Measurements from ENCODE around the gene MAN1A2.

Gene MAN1A2

GRCh38 chr1:117531222-117531621, 164.0 kb downstream of the MAN1A2 start:
- no peak overlapping the region for H3K27ac ChIP-seq (ENCODE audit: low read depth, low read length)
- no peak overlapping the region for H2AFZ ChIP-seq (ENCODE audit: low read length, unreplicated experiment)
- no peaks in the 10 kb centered on the region for H3K36me3 ChIP-seq (ENCODE audit: insufficient read depth, low read length)
- H3K79me2 ChIP-seq (ENCODE audit: control insufficient read depth, insufficient read depth, low read length, unreplicated experiment): no peaks in the 10 kb centered on the region
- H3K27me3 ChIP-seq (ENCODE audit: insufficient read depth, low read length): no peaks in the 10 kb centered on the region; the same call in 1 of the 2 replicates
- no peaks in the 10 kb centered on the region for H3K4me1 ChIP-seq (ENCODE audit: control insufficient read depth, insufficient read depth, low read length, unreplicated experiment)
- no peak overlapping the region for H3K4me3 ChIP-seq (ENCODE audit: low read depth, low read length)

- H3K27me3 ChIP-seq (ENCODE audit: insufficient read depth, low read length): peaks cover 13% of the 10 kb centered on the region
- no peaks in the 10 kb centered on the region for H3K36me3 ChIP-seq (ENCODE audit: insufficient read depth, low read length)
- no peaks in the 10 kb centered on the region for H3K79me2 ChIP-seq (ENCODE audit: control insufficient read depth, insufficient read depth, low read length, unreplicated experiment)
- no peak overlapping the region for H3K27ac ChIP-seq (ENCODE audit: low read depth, low read length)
- H2AFZ ChIP-seq (ENCODE audit: low read length, unreplicated experiment): no peak overlapping the region
- no peaks in the 10 kb centered on the region for H3K4me1 ChIP-seq (ENCODE audit: control insufficient read depth, insufficient read depth, low read length, unreplicated experiment)
- H3K4me3 ChIP-seq (ENCODE audit: low read depth, low read length): no peak overlapping the region
Measured at GRCh38 chr1:117534995-117535467, 167.8 kb downstream of the MAN1A2 start.

GRCh38 chr1:117535821-117536220, 168.6 kb downstream of the MAN1A2 start:
- H2AFZ ChIP-seq (ENCODE audit: low read length, unreplicated experiment): no peak overlapping the region
- H3K4me1 ChIP-seq (ENCODE audit: control insufficient read depth, insufficient read depth, low read length, unreplicated experiment): no peaks in the 10 kb centered on the region
- no peak overlapping the region for H3K4me3 ChIP-seq (ENCODE audit: low read depth, low read length)
- no peaks in the 10 kb centered on the region for H3K36me3 ChIP-seq (ENCODE audit: insufficient read depth, low read length)
- H3K79me2 ChIP-seq (ENCODE audit: control insufficient read depth, insufficient read depth, low read length, unreplicated experiment): no peaks in the 10 kb centered on the region
- H3K27me3 ChIP-seq (ENCODE audit: insufficient read depth, low read length): peaks cover 13% of the 10 kb centered on the region
- no peak overlapping the region for H3K27ac ChIP-seq (ENCODE audit: low read depth, low read length)

- Histone ChIP-seq H3K4me1 (ENCODE audit: control insufficient read depth, insufficient read depth, low read length, unreplicated experiment) (no peaks in the 10 kb centered on the region), H2AFZ (ENCODE audit: low read length, unreplicated experiment) (no peak overlapping the region), H3K27ac (ENCODE audit: low read depth, low read length) (no peak overlapping the region), H3K79me2 (ENCODE audit: control insufficient read depth, insufficient read depth, low read length, unreplicated experiment) (no peaks in the 10 kb centered on the region), H3K4me3 (ENCODE audit: low read depth, low read length) (no peak overlapping the region), H3K36me3 (ENCODE audit: insufficient read depth, low read length) (no peaks in the 10 kb centered on the region), H3K27me3 (ENCODE audit: insufficient read depth, low read length) (peaks cover 16% of the 10 kb centered on the region)
Measured at GRCh38 chr1:117537291-117537920, 170.2 kb downstream of the MAN1A2 start.

GRCh38 chr1:117540532-117540931, 173.3 kb downstream of the MAN1A2 start:
- H3K27me3 ChIP-seq (ENCODE audit: insufficient read depth, low read length): peaks cover 25% of the 10 kb centered on the region
- no peaks in the 10 kb centered on the region for H3K36me3 ChIP-seq (ENCODE audit: insufficient read depth, low read length)
- H3K4me1 ChIP-seq (ENCODE audit: control insufficient read depth, insufficient read depth, low read length, unreplicated experiment): no peaks in the 10 kb centered on the region
- no peak overlapping the region for H2AFZ ChIP-seq (ENCODE audit: low read length, unreplicated experiment)
- no peak overlapping the region for H3K27ac ChIP-seq (ENCODE audit: low read depth, low read length)
- H3K4me3 ChIP-seq (ENCODE audit: low read depth, low read length): no peak overlapping the region
- no peaks in the 10 kb centered on the region for H3K79me2 ChIP-seq (ENCODE audit: control insufficient read depth, insufficient read depth, low read length, unreplicated experiment)

GRCh38 chr1:117541003-117541402, 173.8 kb downstream of the MAN1A2 start:
- Histone ChIP-seq H3K27me3 (ENCODE audit: insufficient read depth, low read length) (peaks cover 25% of the 10 kb centered on the region), H3K4me3 (ENCODE audit: low read depth, low read length) (no peak overlapping the region), H3K36me3 (ENCODE audit: insufficient read depth, low read length) (no peaks in the 10 kb centered on the region), H2AFZ (ENCODE audit: low read length, unreplicated experiment) (no peak overlapping the region), H3K79me2 (ENCODE audit: control insufficient read depth, insufficient read depth, low read length, unreplicated experiment) (no peaks in the 10 kb centered on the region), H3K4me1 (ENCODE audit: control insufficient read depth, insufficient read depth, low read length, unreplicated experiment) (no peaks in the 10 kb centered on the region), H3K27ac (ENCODE audit: low read depth, low read length) (no peak overlapping the region)

- Histone ChIP-seq H3K27me3 (ENCODE audit: insufficient read depth, low read length) (peaks cover 25% of the 10 kb centered on the region), H3K4me1 (ENCODE audit: control insufficient read depth, insufficient read depth, low read length, unreplicated experiment) (no peaks in the 10 kb centered on the region), H2AFZ (ENCODE audit: low read length, unreplicated experiment) (no peak overlapping the region), H3K79me2 (ENCODE audit: control insufficient read depth, insufficient read depth, low read length, unreplicated experiment) (no peaks in the 10 kb centered on the region), H3K36me3 (ENCODE audit: insufficient read depth, low read length) (no peaks in the 10 kb centered on the region), H3K4me3 (ENCODE audit: low read depth, low read length) (no peak overlapping the region), H3K27ac (ENCODE audit: low read depth, low read length) (no peak overlapping the region)
Measured at GRCh38 chr1:117541585-117541984, 174.3 kb downstream of the MAN1A2 start.

- H2AFZ ChIP-seq (ENCODE audit: low read length, unreplicated experiment): no peak overlapping the region
- no peak overlapping the region for H3K4me3 ChIP-seq (ENCODE audit: low read depth, low read length)
- H3K27me3 ChIP-seq (ENCODE audit: insufficient read depth, low read length): peaks cover 12% of the 10 kb centered on the region
- H3K27ac ChIP-seq (ENCODE audit: low read depth, low read length): no peak overlapping the region
- no peaks in the 10 kb centered on the region for H3K79me2 ChIP-seq (ENCODE audit: control insufficient read depth, insufficient read depth, low read length, unreplicated experiment)
- H3K4me1 ChIP-seq (ENCODE audit: control insufficient read depth, insufficient read depth, low read length, unreplicated experiment): no peaks in the 10 kb centered on the region
- H3K36me3 ChIP-seq (ENCODE audit: insufficient read depth, low read length): no peaks in the 10 kb centered on the region
Measured at GRCh38 chr1:117544509-117545109, 177.4 kb downstream of the MAN1A2 start.

GRCh38 chr1:117546467-117546866, 179.2 kb downstream of the MAN1A2 start:
- no peaks in the 10 kb centered on the region for H3K36me3 ChIP-seq (ENCODE audit: insufficient read depth, low read length)
- no peak overlapping the region for H3K4me3 ChIP-seq (ENCODE audit: low read depth, low read length)
- H3K79me2 ChIP-seq (ENCODE audit: control insufficient read depth, insufficient read depth, low read length, unreplicated experiment): no peaks in the 10 kb centered on the region
- no peak overlapping the region for H2AFZ ChIP-seq (ENCODE audit: low read length, unreplicated experiment)
- H3K4me1 ChIP-seq (ENCODE audit: control insufficient read depth, insufficient read depth, low read length, unreplicated experiment): no peaks in the 10 kb centered on the region
- no peak overlapping the region for H3K27ac ChIP-seq (ENCODE audit: low read depth, low read length)
- H3K27me3 ChIP-seq (ENCODE audit: insufficient read depth, low read length): peaks cover 12% of the 10 kb centered on the region

- H3K27me3 ChIP-seq (ENCODE audit: insufficient read depth, low read length): peaks cover 27% of the 10 kb centered on the region; the same call in 1 of the 2 replicates
- no peak overlapping the region for H3K4me3 ChIP-seq (ENCODE audit: low read depth, low read length)
- H3K79me2 ChIP-seq (ENCODE audit: control insufficient read depth, insufficient read depth, low read length, unreplicated experiment): no peaks in the 10 kb centered on the region
- no peaks in the 10 kb centered on the region for H3K4me1 ChIP-seq (ENCODE audit: control insufficient read depth, insufficient read depth, low read length, unreplicated experiment)
- no peak overlapping the region for H3K27ac ChIP-seq (ENCODE audit: low read depth, low read length)
- H3K36me3 ChIP-seq (ENCODE audit: insufficient read depth, low read length): no peaks in the 10 kb centered on the region
- no peak overlapping the region for H2AFZ ChIP-seq (ENCODE audit: low read length, unreplicated experiment)
Measured at GRCh38 chr1:117553471-117553870, 186.2 kb downstream of the MAN1A2 start.

GRCh38 chr1:117555806-117556205, 188.6 kb downstream of the MAN1A2 start:
- no peak overlapping the region for H3K4me3 ChIP-seq (ENCODE audit: low read depth, low read length)
- no peak overlapping the region for H2AFZ ChIP-seq (ENCODE audit: low read length, unreplicated experiment)
- peaks cover 30% of the 10 kb centered on the region; the same call in 1 of the 2 replicates for H3K27me3 ChIP-seq (ENCODE audit: insufficient read depth, low read length)
- no peak overlapping the region for H3K27ac ChIP-seq (ENCODE audit: low read depth, low read length)
- H3K79me2 ChIP-seq (ENCODE audit: control insufficient read depth, insufficient read depth, low read length, unreplicated experiment): no peaks in the 10 kb centered on the region
- no peaks in the 10 kb centered on the region for H3K36me3 ChIP-seq (ENCODE audit: insufficient read depth, low read length)
- H3K4me1 ChIP-seq (ENCODE audit: control insufficient read depth, insufficient read depth, low read length, unreplicated experiment): no peaks in the 10 kb centered on the region

Measured in ACC112 (cell line).